Peyer's patch (tissue), 4 donors: ENCODE measurements around the gene TRIM2.

Experiments
- POLR2A ChIP-seq, 2 donors: fragments of 450-650 bp; IDR thresholded peaks; one replicate each; pipeline ENCODE4 v1.5.1; 2017; ENCODE audit warnings: antibody characterized with exemption in 2 of 2, mild to moderate bottlenecking in 2 of 2, moderate library complexity in 2 of 2
- TF ChIP-seq, protein P1 (sequence below), 6 experiments: fragments of 450-650 bp in 4 of 6; fragments of 200-600 bp in 2 of 6; sonication (generic) in 1 of 6; IDR thresholded peaks; one replicate each; pipeline ENCODE4 v1.5.1; 2017 to 2019; ENCODE audit warnings: antibody characterized with exemption in 6 of 6, mild to moderate bottlenecking in 3 of 6, moderate library complexity in 1 of 6

DNA sequence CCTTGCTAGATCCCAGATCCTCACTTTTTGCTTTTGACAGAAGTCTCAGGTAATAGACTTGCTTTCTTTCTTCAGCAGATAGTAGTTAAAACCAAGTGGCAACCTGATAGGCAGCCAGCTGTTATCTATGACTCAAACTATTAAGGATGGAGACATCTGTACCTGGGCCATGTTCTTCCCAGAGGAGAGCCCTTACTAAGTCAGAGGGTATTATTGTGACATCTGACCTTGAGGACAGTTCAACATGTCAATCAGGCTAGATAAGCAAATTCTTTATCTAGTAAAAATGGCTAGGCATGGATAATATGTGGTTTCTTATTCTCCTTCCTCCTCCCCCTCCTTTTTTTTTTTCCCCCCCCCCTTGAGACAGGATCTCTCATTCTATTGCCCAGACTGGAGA lies 39.2 kb downstream of the TRIM2 start:
- TF ChIP-seq, protein P1, sequence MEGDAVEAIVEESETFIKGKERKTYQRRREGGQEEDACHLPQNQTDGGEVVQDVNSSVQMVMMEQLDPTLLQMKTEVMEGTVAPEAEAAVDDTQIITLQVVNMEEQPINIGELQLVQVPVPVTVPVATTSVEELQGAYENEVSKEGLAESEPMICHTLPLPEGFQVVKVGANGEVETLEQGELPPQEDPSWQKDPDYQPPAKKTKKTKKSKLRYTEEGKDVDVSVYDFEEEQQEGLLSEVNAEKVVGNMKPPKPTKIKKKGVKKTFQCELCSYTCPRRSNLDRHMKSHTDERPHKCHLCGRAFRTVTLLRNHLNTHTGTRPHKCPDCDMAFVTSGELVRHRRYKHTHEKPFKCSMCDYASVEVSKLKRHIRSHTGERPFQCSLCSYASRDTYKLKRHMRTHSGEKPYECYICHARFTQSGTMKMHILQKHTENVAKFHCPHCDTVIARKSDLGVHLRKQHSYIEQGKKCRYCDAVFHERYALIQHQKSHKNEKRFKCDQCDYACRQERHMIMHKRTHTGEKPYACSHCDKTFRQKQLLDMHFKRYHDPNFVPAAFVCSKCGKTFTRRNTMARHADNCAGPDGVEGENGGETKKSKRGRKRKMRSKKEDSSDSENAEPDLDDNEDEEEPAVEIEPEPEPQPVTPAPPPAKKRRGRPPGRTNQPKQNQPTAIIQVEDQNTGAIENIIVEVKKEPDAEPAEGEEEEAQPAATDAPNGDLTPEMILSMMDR (IDR thresholded peaks at IDR 0.05), result no peak
- no peak for TF ChIP-seq POLR2A (IDR thresholded peaks at IDR 0.05)
